ENCODE results near the gene ABLIM1. TPM values are rescaled to one million over a fixed set of nuclear protein-coding genes. Genes with fewer than 3 reads are reported as not detected.

Gene ABLIM1
- total and polyA plus RNA-seq, 2 of the 4 experiments (the other 2 are of a cell fraction), result 7.7 to 9.9 TPM

- no peak for TF ChIP-seq CTCF (conservative IDR thresholded peaks at IDR 0.05; ENCODE audit: low read depth, low read length)
These were observed 185.9 kb downstream of the ABLIM1 start (continued) for GRCh38 chr10:114471906-114472876.

Data from IMR-90 (cell line).